Measurements from ENCODE around the gene BTRC. TPM values are rescaled to one million over a fixed set of nuclear protein-coding genes. Genes with fewer than 3 reads are reported as not detected.
"Not testable (repeated sequence)": the region's sequence is repeated elsewhere in the genome, so short reads cannot be mapped to it uniquely, and the experiment has no call there.

Gene BTRC
- total RNA-seq, 2 donors from 2014 or later = 19.8 to 22.4 TPM

- H3K36me3 ChIP-seq = no peaks in the 10 kb centered on the region
- DNase-seq (ENCODE audit: low spot score) = no peak
- no peak for TF ChIP-seq CTCF (IDR thresholded peaks at IDR 0.05)
- H3K4me1 ChIP-seq = no peaks in the 10 kb centered on the region
- H3K27ac ChIP-seq = no peak overlapping the region
- no peak overlapping the region for H3K4me3 ChIP-seq
- no peaks in the 10 kb centered on the region for H3K9me3 ChIP-seq
- no peaks in the 10 kb centered on the region for H3K27me3 ChIP-seq
These were observed 16.1 kb upstream of the BTRC start for GRCh38 chr10:101337836-101338235.

- H3K27ac ChIP-seq = no peak overlapping the region
- TF ChIP-seq CTCF (IDR thresholded peaks at IDR 0.05) = no peak
- no peaks in the 10 kb centered on the region for H3K9me3 ChIP-seq
- no peak overlapping the region for H3K4me3 ChIP-seq
- H3K4me1 ChIP-seq = no peaks in the 10 kb centered on the region
- no peaks in the 10 kb centered on the region for H3K27me3 ChIP-seq
- DNase-seq (ENCODE audit: low spot score) = no peak
- no peaks in the 10 kb centered on the region for H3K36me3 ChIP-seq
These were observed 12.5 kb upstream of the BTRC start for GRCh38 chr10:101341438-101341837.

- Histone ChIP-seq H3K36me3 (no peaks in the 10 kb centered on the region), H3K27me3 (no peaks in the 10 kb centered on the region), H3K27ac (no peak overlapping the region), H3K9me3 (no peaks in the 10 kb centered on the region), H3K4me3 (no peak overlapping the region), H3K4me1 (no peaks in the 10 kb centered on the region)
- DNase-seq (ENCODE audit: low spot score) = no peak
- TF ChIP-seq CTCF (IDR thresholded peaks at IDR 0.05) = no peak
These were observed 7.8 kb upstream of the BTRC start for GRCh38 chr10:101346177-101346576.

GRCh38 chr10:101351017-101351416 is 2.9 kb upstream of the BTRC start:
- Histone ChIP-seq H3K4me1 (peaks cover 0 to 17% of the 10 kb centered on the region in 2 donors), H3K4me3 (no peak overlapping the region), H3K27me3 (no peaks in the 10 kb centered on the region), H3K9me3 (no peaks in the 10 kb centered on the region), H3K27ac (no peak overlapping the region), H3K36me3 (no peaks in the 10 kb centered on the region)
- DNase-seq (ENCODE audit: low spot score) = no peak
- TF ChIP-seq CTCF (IDR thresholded peaks at IDR 0.05) = no peak

- no peak for DNase-seq (ENCODE audit: low spot score)
- TF ChIP-seq CTCF (IDR thresholded peaks at IDR 0.05) = no peak
- Histone ChIP-seq H3K9me3 (no peaks in the 10 kb centered on the region), H3K27ac (no peak overlapping the region), H3K36me3 (no peaks in the 10 kb centered on the region), H3K4me1 (peaks cover 0 to 20% of the 10 kb centered on the region in 2 donors), H3K27me3 (no peaks in the 10 kb centered on the region), H3K4me3 (no peak overlapping the region)
These were observed 2.5 kb upstream of the BTRC start for GRCh38 chr10:101351477-101351876.

- H3K27ac ChIP-seq; H3K27me3 ChIP-seq; H3K4me3 ChIP-seq; H3K9me3 ChIP-seq; DNase-seq (ENCODE audit: low spot score); H3K36me3 ChIP-seq: not testable (repeated sequence)
- H3K4me1 ChIP-seq = peaks cover 0 to 21% of the 10 kb centered on the region in 2 donors
These were observed 1.1 kb upstream of the BTRC start for GRCh38 chr10:101352857-101353256.
